GM18505 (cell line): ENCODE data around the gene CENPB.

Experiments
- ATAC-seq: cut with Tn5 transposase; IDR thresholded peaks from one replicate; pipeline ENCODE4 v1.9.1; 2021; ENCODE audit not compliant: unreplicated experiment
- POLR2A ChIP-seq: IDR thresholded peaks from 4 replicates; pipeline ENCODE4 v1.6.1; 2011; ENCODE audit warnings: borderline replicate concordance; ENCODE audit not compliant: insufficient read depth, insufficient read length; ENCODE audit errors: extremely low read depth

The CENPB gene

GRCh38 chr20:3755814-3756480 is 30.6 kb downstream of the CENPB start:
- ATAC-seq, result no peak
- no peak for TF ChIP-seq POLR2A

DNA sequence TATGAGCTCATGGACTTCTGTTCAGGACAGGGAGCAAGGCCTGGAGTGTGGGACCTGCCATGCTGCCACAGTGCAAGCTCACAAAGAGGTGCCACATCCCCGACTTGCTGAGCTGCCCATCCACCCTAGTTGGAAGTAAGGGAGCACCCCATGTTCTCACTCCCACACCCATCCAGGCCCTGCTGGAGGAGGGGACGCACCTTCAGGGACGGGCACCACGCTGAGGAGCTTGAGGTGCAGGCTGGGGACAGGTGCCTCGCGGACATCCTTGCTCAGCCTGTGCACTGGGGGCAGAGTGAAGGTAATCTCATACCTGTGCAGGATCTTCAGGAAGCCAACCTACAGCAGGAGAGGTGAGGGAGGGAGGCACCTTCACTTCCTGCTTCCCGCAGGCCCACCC is 31.3 kb downstream of the CENPB start:
- no peak for TF ChIP-seq POLR2A
- no peak for ATAC-seq

DNA sequence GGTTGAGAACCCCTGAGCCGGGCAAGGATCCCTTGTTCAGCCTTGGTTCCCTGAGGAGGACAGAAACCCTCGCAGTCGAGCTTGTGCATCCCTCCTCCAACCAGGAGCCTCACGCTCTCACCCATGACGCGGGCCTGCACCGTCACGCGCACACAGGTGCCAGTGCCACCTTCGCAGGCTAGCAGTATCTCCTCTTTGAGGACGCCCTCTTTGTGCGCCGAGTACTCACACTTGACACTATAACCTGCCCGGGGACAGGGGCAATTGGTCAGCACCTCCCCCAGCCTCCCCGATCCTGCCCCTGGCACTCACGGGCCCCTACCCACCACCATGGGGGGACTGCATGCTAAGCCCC is 32.3 kb downstream of the CENPB start:
- no peak for TF ChIP-seq POLR2A
- ATAC-seq, result no peak

DNA sequence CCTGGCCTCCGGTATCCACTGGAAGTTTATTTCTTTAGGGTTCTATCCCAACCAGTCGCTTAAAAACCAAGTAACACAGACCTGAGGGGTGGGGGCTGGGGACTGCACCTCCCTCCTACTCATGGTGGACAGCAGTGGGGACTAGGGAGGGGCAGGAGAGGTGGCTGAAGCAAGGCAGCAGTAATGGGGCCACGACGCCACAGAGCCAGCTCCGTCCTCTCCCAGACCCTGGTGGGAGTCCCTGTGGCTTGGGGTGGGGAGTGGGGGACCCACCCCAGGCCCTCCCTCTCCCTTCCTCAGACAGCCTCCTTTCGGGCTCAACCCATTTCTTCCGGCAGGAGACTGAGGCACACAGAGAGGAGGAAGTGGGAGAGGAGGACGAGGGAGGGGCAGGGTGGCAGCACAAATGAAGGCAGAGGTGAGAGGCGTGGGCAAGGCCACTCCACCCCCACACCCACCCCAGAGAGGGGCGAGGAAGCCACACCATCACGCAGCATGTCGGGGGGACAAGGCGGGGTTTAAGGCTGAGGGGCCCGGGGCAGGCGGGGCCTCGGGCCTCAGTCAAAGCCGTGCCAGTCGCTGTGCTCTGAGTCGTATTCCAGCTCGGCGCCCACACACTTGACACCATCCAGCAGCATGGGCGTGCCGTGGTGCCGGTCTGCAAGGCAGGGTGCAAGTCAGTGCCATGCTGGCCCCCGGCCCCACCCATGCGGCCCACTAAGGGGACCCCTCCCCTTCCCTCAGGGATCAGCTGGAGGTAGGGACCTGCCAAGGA is 32.9 kb downstream of the CENPB start:
- TF ChIP-seq POLR2A, result no peak
- ATAC-seq, result no peak

DNA sequence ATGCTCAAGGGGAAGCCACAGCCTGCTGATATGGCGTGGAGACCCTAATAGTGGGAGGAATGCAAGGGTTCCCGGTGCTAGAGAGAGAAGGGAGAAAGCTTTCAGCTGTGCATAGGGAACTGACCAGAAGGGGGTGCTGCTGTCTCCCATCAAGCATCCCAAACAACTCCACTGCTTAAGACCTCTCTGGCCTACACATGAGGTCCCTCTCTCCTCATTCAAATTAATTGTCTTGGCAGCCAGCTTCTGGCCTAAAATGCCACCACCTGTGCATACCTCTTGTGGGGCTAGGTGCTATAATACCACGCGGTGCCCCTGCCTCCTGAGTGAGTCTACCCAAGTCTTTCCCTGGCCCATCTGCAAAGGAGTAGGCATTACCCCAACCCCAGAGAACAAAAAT is 33.4 kb downstream of the CENPB start:
- peak; percentile 47 for ATAC-seq
- TF ChIP-seq POLR2A, result no peak

DNA sequence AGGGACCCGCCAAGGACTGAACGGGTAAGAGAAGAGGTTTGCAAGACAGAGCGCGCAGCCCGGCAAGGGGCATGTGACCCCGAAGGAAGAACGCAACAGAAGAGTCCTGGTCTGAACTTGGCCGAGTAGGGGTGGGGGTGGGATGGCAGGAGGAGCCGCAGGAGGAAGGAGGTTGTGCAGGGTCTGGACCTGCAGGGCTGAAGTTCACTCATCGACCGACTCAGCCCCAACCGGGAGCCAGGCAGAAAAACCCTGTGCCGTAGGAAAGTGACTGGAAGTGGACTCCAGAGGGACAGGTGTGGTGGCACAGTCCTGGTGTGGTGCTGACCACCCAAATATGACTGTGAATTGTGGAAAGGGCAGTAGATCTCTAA is 34.2 kb downstream of the CENPB start:
- TF ChIP-seq POLR2A, result no peak
- ATAC-seq, result no peak

DNA sequence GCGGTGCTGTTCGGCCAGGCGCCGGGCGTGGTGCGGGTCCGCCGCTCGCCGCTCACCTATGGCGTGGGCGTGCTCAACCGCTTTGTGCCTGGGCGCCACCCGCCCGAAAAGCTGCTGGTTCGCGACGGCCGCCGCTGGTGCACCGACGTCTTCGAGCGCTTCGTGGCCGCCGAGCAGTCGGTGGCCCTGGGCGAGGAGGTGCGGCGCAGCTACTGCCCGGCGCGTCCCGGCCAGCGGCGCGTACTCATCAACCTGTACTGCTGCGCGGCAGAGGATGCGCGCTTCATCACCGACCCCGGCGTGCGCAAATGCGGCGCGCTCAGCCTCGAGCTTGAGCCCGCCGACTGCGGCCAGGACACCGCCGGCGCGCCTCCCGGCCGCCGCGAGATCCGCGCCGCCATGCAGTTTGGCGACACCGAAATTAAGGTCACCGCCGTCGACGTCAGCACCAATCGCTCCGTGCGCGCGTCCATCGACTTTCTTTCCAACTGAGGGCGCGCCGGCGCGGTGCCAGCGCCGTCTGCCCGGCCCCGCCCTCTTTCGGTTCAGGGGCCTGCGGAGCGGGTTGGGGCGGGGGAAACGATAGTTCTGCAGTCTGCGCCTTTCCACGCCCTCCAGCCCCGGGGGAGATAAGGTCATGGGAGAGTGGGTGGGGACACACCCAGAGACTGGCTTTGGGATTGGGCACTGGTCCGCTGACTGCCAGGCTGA is 34.7 kb downstream of the CENPB start:
- no peak for TF ChIP-seq POLR2A
- no peak for ATAC-seq

DNA sequence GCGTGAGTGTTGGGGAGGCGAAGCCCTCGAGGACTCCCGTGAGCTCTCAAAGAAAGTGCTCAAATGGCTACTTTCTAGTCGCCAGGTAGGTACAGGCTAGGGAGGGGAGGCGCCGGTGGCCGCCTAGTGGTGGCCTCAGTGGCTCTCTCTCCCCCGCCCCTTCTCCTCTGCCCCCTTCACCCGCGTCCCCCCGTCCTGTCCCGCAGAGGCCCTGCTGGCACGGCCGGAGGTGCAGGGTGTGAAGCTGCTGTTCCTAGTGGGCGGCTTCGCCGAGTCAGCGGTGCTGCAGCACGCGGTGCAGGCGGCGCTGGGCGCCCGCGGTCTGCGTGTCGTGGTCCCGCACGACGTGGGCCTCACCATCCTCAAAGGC is 35.2 kb downstream of the CENPB start:
- no peak for ATAC-seq
- TF ChIP-seq POLR2A, result no peak

DNA sequence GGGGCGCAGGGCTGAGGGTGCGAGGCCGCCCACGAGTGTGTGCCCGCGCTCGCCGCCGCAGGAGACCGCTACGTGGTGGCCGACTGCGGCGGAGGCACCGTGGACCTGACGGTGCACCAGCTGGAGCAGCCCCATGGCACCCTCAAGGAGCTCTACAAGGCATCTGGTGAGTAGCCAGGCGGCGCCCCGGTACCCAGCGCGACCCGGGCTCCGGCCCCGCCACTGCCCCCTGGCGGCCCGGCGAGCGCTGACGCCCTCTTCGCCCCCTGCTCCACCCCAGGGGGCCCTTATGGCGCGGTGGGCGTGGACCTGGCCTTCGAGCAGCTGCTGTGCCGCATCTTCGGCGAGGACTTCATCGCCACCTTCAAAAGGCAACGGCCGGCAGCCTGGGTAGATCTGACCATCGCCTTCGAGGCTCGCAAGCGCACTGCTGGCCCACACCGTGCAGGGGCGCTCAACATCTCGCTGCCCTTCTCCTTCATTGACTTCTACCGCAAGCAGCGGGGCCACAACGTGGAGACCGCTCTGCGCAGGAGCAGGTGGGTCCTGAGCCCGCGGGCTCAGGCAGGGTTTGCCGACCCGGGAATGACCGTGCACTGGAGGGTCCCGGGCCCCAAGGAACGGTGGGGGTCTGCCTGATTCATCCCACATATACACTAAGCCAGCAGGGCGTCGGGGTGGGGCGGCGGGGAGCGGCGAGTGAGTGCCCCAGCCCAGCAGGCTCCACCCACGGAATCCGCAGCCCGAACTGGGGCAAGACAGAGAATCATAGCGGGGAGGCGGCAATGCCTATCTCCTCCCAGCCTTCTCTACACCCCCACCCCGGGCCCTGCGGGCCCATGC is 36.6 kb downstream of the CENPB start:
- no peak for TF ChIP-seq POLR2A
- ATAC-seq, result no peak

GRCh38 chr20:3749087-3749688 is 37.4 kb downstream of the CENPB start:
- no peak for TF ChIP-seq POLR2A
- ATAC-seq, result no peak

DNA sequence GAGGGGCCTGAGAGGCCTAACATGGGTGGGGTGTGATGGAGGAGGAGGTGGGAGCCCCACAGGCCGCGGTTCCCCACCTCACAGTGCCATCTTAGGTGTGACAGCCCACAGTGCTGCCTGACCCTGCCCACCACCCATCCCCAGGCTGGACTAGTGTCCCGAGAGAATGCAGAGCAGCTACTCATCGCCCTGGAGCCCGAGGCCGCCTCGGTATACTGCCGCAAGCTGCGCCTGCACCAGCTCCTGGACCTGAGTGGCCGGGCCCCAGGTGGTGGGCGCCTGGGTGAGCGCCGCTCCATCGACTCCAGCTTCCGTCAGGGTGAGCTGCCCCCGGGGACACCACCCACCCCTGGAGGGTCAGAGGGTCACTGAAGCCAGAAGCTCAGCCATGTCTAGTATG is 38.5 kb downstream of the CENPB start:
- ATAC-seq, result no peak
- TF ChIP-seq POLR2A, result no peak

DNA sequence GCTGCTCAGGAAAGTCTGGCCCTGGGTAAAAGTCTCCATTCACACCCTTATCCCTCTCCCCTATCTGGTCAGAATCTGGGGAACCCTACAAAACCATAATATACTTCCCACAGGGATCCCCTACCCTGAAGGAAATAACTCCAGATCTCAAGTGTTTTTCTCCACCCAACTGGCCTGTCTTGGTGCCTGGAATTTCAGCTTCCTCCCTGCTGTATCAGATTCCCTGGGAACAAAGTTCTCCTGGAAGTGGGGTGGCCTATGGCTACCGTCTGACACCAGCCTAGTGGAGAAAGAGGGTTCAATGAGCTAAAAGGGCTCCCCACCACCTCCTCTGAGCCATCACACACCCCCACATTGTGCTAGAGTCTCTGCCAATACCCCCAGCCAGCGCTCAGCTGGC is 39.1 kb downstream of the CENPB start:
- TF ChIP-seq POLR2A, result no peak
- no peak for ATAC-seq

GRCh38 chr20:3745686-3746173 is 40.8 kb downstream of the CENPB start:
- TF ChIP-seq POLR2A, result no peak

GRCh38 chr20:3744806-3745685 is 41.5 kb downstream of the CENPB start:
- no peak for TF ChIP-seq POLR2A
- ATAC-seq, result no peak

More at GRCh38 chr20:3745686-3746173, 40.8 kb downstream of the CENPB start:
- ATAC-seq, result no peak
